Neural cell (in vitro differentiated cells): Measurements from ENCODE around the gene ALPG. TPM values are rescaled to one million over a fixed set of nuclear protein-coding genes. Genes with fewer than 3 reads are reported as not detected.
"Not testable (repeated sequence)": the region's sequence is repeated elsewhere in the genome, so short reads cannot be mapped to it uniquely, and the experiment has no call there.

ENCODE experiments used
- H2AFZ ChIP-seq: fragments of 200-600, 300-800 bp; sonication (generic), shearing (Covaris generic); 2 replicates; pipeline ENCODE4 v1.6.0; 2014; ENCODE audit warnings: low read depth, mild to moderate bottlenecking, antibody characterized with exemption, low read length, moderate library complexity
- H3F3A ChIP-seq: fragments of 200-600 bp; shearing (Covaris generic); 2 replicates; pipeline ENCODE4 v1.6.1; 2016; ENCODE audit warnings: mild to moderate bottlenecking, moderate library complexity, mixed read lengths, antibody characterized with exemption, low read length; ENCODE audit not compliant: insufficient read depth, poor library complexity, severe bottlenecking
- H3K27ac ChIP-seq: fragments of 200-600, 300-800 bp; sonication (generic), shearing (Covaris generic); 2 replicates; pipeline ENCODE4 v1.5.1; 2014; ENCODE audit warnings: mild to moderate bottlenecking, low read length, moderate library complexity
- H3K27me3 ChIP-seq: fragments of 300-800, 200-600 bp; sonication (generic), shearing (Covaris generic); 2 replicates; pipeline ENCODE4 v1.6.0; 2014; ENCODE audit warnings: mild to moderate bottlenecking, low read depth, low read length, moderate library complexity; ENCODE audit not compliant: insufficient read depth
- H3K36me3 ChIP-seq: fragments of 300-800, 200-600 bp; sonication (generic), shearing (Covaris generic); 2 replicates; pipeline ENCODE4 v1.5.1; 2014; ENCODE audit warnings: mild to moderate bottlenecking, antibody characterized with exemption, low read length, moderate library complexity; ENCODE audit not compliant: insufficient read depth
- H3K4me2 ChIP-seq: fragments of 300-800, 200-600 bp; sonication (generic), shearing (Covaris generic); 2 replicates; pipeline ENCODE4 v1.6.0; 2014; ENCODE audit warnings: mild to moderate bottlenecking, low read length
- H3K4me3 ChIP-seq: fragments of 300-800, 200-600 bp; sonication (generic), shearing (Covaris generic); 2 replicates; pipeline ENCODE4 v1.5.1; 2014; ENCODE audit warnings: mild to moderate bottlenecking, low read length, moderate library complexity
- H3K79me2 ChIP-seq: fragments of 200-600 bp; shearing (Covaris generic); replicated peaks from 2 replicates; pipeline ENCODE4 v1.6.0; 2014; ENCODE audit warnings: mild to moderate bottlenecking, low read length, moderate library complexity; ENCODE audit not compliant: insufficient read depth
- H3K9ac ChIP-seq: fragments of 300-800, 200-600 bp; sonication (generic), shearing (Covaris generic); 2 replicates; pipeline ENCODE4 v1.6.1; 2016; ENCODE audit warnings: mild to moderate bottlenecking, low read length, mixed read lengths
- H3K9me2 ChIP-seq: fragments of 200-600 bp; shearing (Covaris generic); 2 replicates; pipeline ENCODE4 v1.6.1; 2016; ENCODE audit warnings: mild to moderate bottlenecking, low read length, mixed read lengths; ENCODE audit not compliant: insufficient read depth
- H3K9me3 ChIP-seq: fragments of 200-600, 300-800 bp; sonication (generic), shearing (Covaris generic); 2 replicates; pipeline ENCODE4 v1.6.1; 2016; ENCODE audit warnings: mild to moderate bottlenecking, mixed run types, low read length, moderate library complexity, mixed read lengths
- H4K20me1 ChIP-seq: fragments of 200-600 bp; shearing (Covaris generic); 2 replicates; pipeline ENCODE4 v1.6.1; 2016; ENCODE audit warnings: mild to moderate bottlenecking, mixed run types; ENCODE audit not compliant: insufficient read depth
- EP300 ChIP-seq: fragments of 450-650 bp; conservative IDR thresholded peaks from 2 replicates; pipeline ENCODE4 v1.6.1; 2014; ENCODE audit warnings: antibody characterized with exemption, mild to moderate bottlenecking, moderate library complexity; ENCODE audit not compliant: poor library complexity, severe bottlenecking
- EZH2 ChIP-seq: fragments of 200-600, 300-800 bp; shearing (Covaris generic), sonication (generic); IDR thresholded peaks from 2 replicates; pipeline ENCODE4 v1.6.1; 2014; ENCODE audit warnings: antibody characterized with exemption, low read length, borderline replicate concordance, mild to moderate bottlenecking; ENCODE audit not compliant: insufficient read depth, poor library complexity, severe bottlenecking
- MXI1 ChIP-seq: fragments of 450-650 bp; conservative IDR thresholded peaks from 2 replicates; pipeline ENCODE4 v1.6.1; 2014; ENCODE audit warnings: antibody characterized with exemption, mild to moderate bottlenecking; ENCODE audit not compliant: poor library complexity, severe bottlenecking
- POLR2AphosphoS5 ChIP-seq: IDR thresholded peaks from 2 replicates; pipeline ENCODE4 v1.6.1; 2012
- RAD21 ChIP-seq: fragments of 450-650 bp; conservative IDR thresholded peaks from 2 replicates; pipeline ENCODE4 v1.6.1; 2014; ENCODE audit warnings: antibody characterized with exemption, mild to moderate bottlenecking, moderate library complexity
- SMC3 ChIP-seq: fragments of 450-650 bp; conservative IDR thresholded peaks from 2 replicates; pipeline ENCODE4 v1.6.1; 2014; ENCODE audit warnings: antibody characterized with exemption, mild to moderate bottlenecking, moderate library complexity; ENCODE audit not compliant: poor library complexity
- TAF1 ChIP-seq: IDR thresholded peaks from 2 replicates; pipeline ENCODE4 v1.6.1; 2012; ENCODE audit warnings: low read depth
- polyA plus RNA-seq: library from polyadenylated mRNA; depleted of rRNA; stranded (reverse); fragments of >200 nt; gene quantifications from 2 replicates; pipeline ENCODE4 v1.2.3, GENCODE V29; 2014
- TF ChIP-seq, protein P1 (sequence below): fragments of 450-650 bp; IDR thresholded peaks from 2 replicates; pipeline ENCODE4 v1.5.1; 2014; ENCODE audit warnings: antibody characterized with exemption, mild to moderate bottlenecking, moderate library complexity; ENCODE audit not compliant: poor library complexity, severe bottlenecking
- TF ChIP-seq, protein P2 (sequence below): IDR thresholded peaks from 2 replicates; pipeline ENCODE4 v1.6.1; 2012; ENCODE audit warnings: borderline replicate concordance

Gene ALPG
- polyA plus RNA-seq, 1 donor from 2014 or later: not detected

DNA sequence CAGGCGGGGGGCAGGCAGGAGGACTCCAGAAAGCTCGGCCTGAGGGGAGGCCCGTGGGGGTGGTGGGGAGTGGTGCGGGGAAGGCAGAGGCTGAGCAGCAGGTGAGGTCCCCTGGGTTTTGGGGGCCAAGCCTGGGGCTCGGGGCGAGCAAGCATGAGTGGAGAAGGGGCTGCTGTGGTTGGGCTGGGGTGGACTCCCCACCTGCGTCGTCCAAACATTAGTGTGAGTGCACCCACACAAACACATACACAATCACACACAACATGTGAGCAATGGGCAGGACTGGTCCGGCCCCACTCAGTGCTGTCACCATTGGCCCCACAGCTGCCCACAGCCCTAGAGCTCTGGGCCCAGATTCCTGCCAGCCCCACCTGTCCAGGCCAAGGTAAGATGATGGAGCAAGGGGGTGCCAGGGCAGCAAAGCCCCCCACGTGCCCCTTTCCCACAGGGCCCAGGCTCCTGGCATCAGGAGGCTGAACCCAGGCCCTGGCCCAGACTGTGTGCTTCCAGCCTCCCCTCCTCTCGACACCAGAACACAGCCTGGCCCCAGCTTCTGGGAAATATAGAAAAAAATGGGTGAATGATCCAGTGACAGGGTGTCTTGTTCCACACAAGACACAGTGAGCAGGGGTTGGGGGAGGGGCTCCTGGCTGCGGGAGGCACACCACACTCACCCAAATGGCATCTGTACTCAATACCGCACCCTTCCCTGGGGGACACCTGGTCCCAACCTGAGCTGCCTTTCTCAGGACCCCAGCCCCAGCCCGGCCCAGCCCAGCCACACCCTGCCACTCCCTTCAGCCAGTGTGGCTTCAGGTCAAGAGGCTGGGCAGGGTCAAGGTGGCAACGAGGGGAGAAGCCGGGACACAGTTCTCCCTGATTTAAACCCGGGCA, 28.6 kb upstream of the ALPG start:
- no peak overlapping the region for H3K4me2 ChIP-seq
- no peaks in the 10 kb centered on the region for H3K79me2 ChIP-seq
- no peaks in the 10 kb centered on the region for H3F3A ChIP-seq
- H3K9me3 ChIP-seq: no peaks in the 10 kb centered on the region
- H3K4me3 ChIP-seq: no peak overlapping the region
- no peak overlapping the region for H3K27ac ChIP-seq
- H3K9me2 ChIP-seq: no peaks in the 10 kb centered on the region
- no peaks in the 10 kb centered on the region for H4K20me1 ChIP-seq
- H3K9ac ChIP-seq: no peak overlapping the region
- H2AFZ ChIP-seq: no peak overlapping the region
- H3K36me3 ChIP-seq: no peaks in the 10 kb centered on the region
- H3K27me3 ChIP-seq: peaks cover 4% of the 10 kb centered on the region
- TF ChIP-seq TAF1 (no peak), EZH2 (no peak), EP300 (no peak), RAD21 (no peak), SMC3 (no peak), POLR2AphosphoS5 (no peak), MXI1 (no peak)
- TF ChIP-seq, protein P1, sequence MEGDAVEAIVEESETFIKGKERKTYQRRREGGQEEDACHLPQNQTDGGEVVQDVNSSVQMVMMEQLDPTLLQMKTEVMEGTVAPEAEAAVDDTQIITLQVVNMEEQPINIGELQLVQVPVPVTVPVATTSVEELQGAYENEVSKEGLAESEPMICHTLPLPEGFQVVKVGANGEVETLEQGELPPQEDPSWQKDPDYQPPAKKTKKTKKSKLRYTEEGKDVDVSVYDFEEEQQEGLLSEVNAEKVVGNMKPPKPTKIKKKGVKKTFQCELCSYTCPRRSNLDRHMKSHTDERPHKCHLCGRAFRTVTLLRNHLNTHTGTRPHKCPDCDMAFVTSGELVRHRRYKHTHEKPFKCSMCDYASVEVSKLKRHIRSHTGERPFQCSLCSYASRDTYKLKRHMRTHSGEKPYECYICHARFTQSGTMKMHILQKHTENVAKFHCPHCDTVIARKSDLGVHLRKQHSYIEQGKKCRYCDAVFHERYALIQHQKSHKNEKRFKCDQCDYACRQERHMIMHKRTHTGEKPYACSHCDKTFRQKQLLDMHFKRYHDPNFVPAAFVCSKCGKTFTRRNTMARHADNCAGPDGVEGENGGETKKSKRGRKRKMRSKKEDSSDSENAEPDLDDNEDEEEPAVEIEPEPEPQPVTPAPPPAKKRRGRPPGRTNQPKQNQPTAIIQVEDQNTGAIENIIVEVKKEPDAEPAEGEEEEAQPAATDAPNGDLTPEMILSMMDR: no peak
- TF ChIP-seq, protein P2, sequence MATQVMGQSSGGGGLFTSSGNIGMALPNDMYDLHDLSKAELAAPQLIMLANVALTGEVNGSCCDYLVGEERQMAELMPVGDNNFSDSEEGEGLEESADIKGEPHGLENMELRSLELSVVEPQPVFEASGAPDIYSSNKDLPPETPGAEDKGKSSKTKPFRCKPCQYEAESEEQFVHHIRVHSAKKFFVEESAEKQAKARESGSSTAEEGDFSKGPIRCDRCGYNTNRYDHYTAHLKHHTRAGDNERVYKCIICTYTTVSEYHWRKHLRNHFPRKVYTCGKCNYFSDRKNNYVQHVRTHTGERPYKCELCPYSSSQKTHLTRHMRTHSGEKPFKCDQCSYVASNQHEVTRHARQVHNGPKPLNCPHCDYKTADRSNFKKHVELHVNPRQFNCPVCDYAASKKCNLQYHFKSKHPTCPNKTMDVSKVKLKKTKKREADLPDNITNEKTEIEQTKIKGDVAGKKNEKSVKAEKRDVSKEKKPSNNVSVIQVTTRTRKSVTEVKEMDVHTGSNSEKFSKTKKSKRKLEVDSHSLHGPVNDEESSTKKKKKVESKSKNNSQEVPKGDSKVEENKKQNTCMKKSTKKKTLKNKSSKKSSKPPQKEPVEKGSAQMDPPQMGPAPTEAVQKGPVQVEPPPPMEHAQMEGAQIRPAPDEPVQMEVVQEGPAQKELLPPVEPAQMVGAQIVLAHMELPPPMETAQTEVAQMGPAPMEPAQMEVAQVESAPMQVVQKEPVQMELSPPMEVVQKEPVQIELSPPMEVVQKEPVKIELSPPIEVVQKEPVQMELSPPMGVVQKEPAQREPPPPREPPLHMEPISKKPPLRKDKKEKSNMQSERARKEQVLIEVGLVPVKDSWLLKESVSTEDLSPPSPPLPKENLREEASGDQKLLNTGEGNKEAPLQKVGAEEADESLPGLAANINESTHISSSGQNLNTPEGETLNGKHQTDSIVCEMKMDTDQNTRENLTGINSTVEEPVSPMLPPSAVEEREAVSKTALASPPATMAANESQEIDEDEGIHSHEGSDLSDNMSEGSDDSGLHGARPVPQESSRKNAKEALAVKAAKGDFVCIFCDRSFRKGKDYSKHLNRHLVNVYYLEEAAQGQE: no peak

DNA sequence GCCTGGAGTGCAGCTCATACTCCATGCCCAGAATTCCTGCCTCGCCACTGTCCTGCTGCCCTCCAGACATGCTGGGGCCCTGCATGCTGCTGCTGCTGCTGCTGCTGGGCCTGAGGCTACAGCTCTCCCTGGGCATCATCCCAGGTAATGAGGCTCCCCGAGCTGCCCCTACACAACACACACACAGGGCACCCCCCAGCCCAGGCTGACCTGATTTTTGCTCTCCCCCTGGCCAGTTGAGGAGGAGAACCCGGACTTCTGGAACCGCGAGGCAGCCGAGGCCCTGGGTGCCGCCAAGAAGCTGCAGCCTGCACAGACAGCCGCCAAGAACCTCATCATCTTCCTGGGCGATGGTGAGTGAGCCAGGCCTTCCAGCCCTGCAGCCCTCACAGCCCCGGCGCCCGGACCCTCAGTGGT, 27.9 kb upstream of the ALPG start, which contains the start of gene ALPP:
TSS of gene ALPP (plus strand) at position 17 of the 417 bp plus-strand sequence. CDS start at position 69, 52 bp downstream.
- H4K20me1 ChIP-seq, H3K4me2 ChIP-seq, H3K9me2 ChIP-seq, H2AFZ ChIP-seq, H3K36me3 ChIP-seq, H3K27ac ChIP-seq, H3K79me2 ChIP-seq, H3K9me3 ChIP-seq, H3F3A ChIP-seq, H3K9ac ChIP-seq, H3K4me3 ChIP-seq: not testable (repeated sequence)
- peaks cover 10% of the 10 kb centered on the region for H3K27me3 ChIP-seq

DNA sequence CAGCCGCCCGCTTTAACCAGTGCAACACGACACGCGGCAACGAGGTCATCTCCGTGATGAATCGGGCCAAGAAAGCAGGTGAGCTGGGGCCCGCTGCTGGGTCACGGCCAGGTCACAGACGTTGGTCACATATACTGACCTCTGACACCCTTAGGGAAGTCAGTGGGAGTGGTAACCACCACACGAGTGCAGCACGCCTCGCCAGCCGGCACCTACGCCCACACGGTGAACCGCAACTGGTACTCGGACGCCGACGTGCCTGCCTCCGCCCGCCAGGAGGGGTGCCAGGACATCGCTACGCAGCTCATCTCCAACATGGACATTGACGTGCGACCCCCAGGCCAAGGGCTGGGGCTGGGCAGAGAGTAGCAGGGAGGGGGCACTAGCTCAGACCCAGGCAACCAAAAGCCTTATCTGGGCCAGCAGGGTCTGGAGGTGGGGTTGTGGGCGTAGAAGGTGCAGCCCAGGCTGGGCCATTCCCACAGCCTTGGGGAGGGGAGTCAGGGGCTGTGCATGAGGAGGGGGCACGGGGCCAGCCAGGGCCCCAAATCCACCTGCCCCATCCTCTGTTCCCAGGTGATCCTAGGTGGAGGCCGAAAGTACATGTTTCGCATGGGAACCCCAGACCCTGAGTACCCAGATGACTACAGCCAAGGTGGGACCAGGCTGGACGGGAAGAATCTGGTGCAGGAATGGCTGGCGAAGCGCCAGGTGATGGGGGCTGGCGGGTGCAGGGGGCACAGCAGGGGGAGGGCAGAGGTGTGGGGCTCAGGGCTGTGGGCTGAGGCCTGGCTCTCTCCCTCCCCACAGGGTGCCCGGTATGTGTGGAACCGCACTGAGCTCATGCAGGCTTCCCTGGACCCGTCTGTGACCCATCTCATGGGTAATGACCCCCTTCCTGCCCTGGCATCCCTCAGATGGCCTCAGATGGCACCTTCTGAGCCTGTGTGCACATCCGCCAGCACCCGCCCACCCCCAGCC, 26.7 kb upstream of the ALPG start:
- not testable (repeated sequence) for H3K4me2 ChIP-seq, H3F3A ChIP-seq, H4K20me1 ChIP-seq, H3K4me3 ChIP-seq, H3K9ac ChIP-seq, H3K79me2 ChIP-seq, H2AFZ ChIP-seq, H3K36me3 ChIP-seq, H3K27ac ChIP-seq, H3K9me3 ChIP-seq, H3K9me2 ChIP-seq
- H3K27me3 ChIP-seq: peaks cover 20% of the 10 kb centered on the region

DNA sequence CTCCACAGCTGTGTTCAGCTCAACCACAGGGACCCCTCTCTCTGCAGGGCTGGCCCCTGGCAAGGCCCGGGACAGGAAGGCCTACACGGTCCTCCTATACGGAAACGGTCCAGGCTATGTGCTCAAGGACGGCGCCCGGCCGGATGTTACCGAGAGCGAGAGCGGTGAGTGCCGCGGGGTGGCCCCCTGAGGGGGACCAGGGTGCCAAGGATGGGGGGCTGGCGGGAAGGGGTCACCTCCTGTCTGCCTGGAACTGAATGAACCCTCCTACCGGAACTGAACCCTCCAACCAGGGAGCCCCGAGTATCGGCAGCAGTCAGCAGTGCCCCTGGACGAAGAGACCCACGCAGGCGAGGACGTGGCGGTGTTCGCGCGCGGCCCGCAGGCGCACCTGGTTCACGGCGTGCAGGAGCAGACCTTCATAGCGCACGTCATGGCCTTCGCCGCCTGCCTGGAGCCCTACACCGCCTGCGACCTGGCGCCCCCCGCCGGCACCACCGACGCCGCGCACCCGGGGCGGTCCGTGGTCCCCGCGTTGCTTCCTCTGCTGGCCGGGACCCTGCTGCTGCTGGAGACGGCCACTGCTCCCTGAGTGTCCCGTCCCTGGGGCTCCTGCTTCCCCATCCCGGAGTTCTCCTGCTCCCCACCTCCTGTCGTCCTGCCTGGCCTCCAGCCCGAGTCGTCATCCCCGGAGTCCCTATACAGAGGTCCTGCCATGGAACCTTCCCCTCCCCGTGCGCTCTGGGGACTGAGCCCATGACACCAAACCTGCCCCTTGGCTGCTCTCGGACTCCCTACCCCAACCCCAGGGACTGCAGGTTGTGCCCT, 25.2 kb upstream of the ALPG start:
- peaks cover 34% of the 10 kb centered on the region for H3K27me3 ChIP-seq
- H2AFZ ChIP-seq, H3K79me2 ChIP-seq, H3K4me2 ChIP-seq, H4K20me1 ChIP-seq, H3K36me3 ChIP-seq, H3K4me3 ChIP-seq, H3F3A ChIP-seq, H3K9me3 ChIP-seq, H3K27ac ChIP-seq, H3K9me2 ChIP-seq, H3K9ac ChIP-seq: not testable (repeated sequence)
